Left kidney (tissue), 2 donors: Measurements from ENCODE around the gene IWS1. TPM values are rescaled to one million over a fixed set of nuclear protein-coding genes. Genes with fewer than 3 reads are reported as not detected.
"Not testable (repeated sequence)": the region's sequence is repeated elsewhere in the genome, so short reads cannot be mapped to it uniquely, and the experiment has no call there.

Experiments
- DNase-seq: peaks from one replicate; pipeline ENCODE4 v3.0.0-alpha.2; 2013
- polyA plus RNA-seq: library from polyadenylated mRNA; unstranded; fragments of 120-200 nt; gene quantifications from one replicate; pipeline ENCODE4 v1.2.1, GENCODE V29; 2013; ENCODE audit not compliant: insufficient read length

Gene IWS1
- polyA plus RNA-seq, 1 donor: 86.2 TPM

GRCh38 chr2:127562936-127563335 is 36.6 kb upstream of the IWS1 start:
- no peak for DNase-seq

DNA sequence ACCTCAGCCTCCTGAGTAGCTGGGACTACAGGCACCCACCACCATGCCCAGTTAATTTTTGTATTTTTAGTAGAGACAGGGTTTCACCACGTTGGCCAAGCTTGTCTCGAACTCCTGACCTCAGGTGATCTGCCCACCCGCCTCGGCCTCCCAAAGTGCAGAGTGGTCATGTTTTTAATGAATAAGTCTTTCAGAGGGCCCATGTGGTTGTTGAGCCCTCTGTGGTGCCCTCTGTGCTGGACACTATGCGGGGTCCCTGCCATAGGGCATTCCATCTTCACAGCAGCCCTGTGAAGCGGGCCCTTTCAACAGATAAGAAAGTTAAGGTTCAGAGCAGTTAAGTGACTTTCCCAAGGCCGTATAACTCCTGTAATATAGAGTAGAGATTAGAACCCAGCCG is 35.1 kb upstream of the IWS1 start:
- no peak for DNase-seq

GRCh38 chr2:127560931-127561280 is 34.6 kb upstream of the IWS1 start:
- DNase-seq: no peak

- no peak for DNase-seq
Measured at GRCh38 chr2:127560201-127560930, 34.1 kb upstream of the IWS1 start.

DNA sequence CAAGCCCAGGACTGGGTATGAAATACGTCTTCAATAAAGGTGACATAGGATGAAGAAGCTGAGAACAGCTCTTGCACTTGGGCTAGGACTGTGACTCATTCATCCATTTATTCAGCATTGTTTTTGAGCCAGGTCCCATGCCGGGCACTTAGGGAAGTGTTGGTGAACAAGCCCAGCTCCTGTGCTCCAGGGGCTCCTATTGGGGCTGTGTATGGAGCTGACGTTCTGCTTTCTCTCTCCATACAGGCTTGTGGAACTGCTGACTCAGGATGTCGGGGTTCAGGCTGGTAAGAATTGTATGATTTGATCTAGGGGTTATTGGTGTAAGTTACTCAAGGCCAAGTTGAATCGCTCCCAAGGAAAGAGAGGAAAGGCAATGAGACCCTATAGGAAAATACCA is 33.2 kb upstream of the IWS1 start:
- no peak for DNase-seq

DNA sequence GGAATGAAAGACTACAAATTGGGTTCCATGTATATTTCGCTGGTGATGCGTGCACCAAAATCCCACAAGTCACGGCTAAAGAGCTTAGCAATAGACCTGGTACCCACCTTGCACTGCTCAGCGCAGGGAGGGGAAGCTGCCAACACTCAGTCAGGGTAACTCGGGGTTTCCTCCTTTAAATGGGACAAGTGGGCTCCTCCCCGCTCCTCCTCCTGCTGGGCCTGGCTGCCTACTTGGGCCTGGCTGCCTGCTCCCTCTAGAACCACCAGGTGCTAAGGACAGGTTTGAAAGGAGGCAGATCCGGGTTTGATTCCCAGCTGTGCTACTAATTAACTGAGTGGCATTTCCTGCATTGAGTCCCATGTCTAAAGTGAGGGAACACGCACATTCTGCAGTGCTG is 32.6 kb upstream of the IWS1 start:
- DNase-seq: no peak

GRCh38 chr2:127552846-127553245 is 26.6 kb upstream of the IWS1 start:
- DNase-seq: no peak

DNA sequence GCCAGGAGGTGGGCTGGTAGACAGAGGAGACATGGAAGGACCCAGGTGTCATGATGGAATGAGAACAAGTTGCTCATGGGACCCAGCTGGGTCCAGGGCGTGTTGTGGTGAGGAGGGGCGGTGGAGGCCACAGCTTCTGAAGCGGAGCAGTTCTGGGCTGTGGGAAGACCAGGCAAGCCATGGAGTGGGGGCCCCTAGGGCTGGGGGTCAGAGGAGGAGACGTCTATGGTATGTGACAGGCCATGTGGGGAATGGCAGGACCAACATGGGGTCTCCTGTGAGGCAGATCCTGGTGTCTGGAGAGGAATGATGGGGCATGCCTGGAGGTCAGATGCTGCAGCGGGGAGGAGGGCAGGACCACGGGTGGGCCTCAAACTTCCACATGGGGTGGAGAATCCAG is 26.0 kb upstream of the IWS1 start:
- no peak for DNase-seq

GRCh38 chr2:127551221-127551930 is 25.1 kb upstream of the IWS1 start:
- no peak for DNase-seq

GRCh38 chr2:127546797-127547196 is 20.5 kb upstream of the IWS1 start:
- no peak for DNase-seq

DNA sequence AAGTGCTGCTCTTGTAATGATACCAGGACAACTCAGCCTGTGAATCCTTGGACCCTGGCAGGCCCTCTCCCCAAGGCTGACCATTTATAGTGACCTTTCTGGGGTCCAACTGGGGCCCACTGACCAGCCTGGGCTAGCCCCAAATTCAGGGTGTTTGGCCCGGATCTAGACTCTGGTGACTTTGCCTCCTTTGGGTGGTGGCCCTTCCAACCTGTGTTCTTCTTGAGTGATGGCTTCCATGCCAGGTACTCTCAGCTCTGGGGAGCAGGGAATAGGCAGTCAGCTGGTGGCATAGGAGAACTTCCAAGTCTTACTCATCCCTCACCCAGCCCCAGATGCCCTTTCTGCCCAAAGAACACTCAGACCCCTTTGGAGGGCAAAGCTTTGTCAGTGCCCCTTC is 19.5 kb upstream of the IWS1 start:
- no peak for DNase-seq

- no peak for DNase-seq
Measured at GRCh38 chr2:127545189-127545588, 18.9 kb upstream of the IWS1 start.

- DNase-seq: not testable (repeated sequence)
Measured at GRCh38 chr2:127543013-127543501, 16.8 kb upstream of the IWS1 start.

DNA sequence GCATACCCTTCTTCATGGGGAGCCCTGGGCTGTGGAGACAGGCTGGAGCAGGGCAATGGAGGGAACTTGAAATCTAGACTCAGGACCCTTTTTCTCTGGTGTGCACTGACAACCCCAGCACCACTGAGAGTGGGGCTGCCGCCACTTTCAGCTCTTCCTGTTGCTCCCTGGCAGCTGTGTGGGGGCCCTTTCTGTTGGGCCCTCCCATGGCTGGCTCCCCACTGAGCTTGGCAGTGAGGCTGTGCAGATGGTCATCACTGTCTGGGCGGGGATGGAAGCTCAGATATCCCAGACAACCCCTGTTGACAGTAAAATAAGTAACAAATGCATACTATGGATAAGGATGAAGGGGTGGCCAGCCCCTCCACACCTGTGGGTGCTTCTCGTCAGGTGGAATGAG is 15.9 kb upstream of the IWS1 start:
- no peak for DNase-seq

DNA sequence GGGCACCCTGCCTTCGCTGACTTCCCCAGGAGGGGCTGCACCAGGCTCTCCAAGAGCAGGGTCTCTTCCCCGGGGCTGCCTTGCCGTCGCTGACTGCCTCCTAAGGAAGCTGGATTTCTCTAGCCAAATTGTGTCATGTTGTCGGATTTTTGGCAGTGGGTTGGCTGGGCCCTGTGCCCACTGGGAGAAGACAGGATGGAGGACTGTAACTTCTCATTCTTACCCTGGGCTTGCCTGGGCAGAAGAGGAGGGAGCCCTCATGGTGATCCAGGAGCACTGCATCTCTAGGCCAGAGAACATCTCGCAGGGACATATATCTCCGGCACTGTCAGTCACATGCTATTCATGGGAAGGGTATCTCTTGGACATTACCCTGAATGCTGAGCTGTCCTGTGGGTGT is 15.5 kb upstream of the IWS1 start:
- DNase-seq: no peak

- no peak for DNase-seq
Measured at GRCh38 chr2:127537644-127538043, 11.4 kb upstream of the IWS1 start.

- DNase-seq: no peak
Measured at GRCh38 chr2:127536707-127537541, 10.6 kb upstream of the IWS1 start.

DNA sequence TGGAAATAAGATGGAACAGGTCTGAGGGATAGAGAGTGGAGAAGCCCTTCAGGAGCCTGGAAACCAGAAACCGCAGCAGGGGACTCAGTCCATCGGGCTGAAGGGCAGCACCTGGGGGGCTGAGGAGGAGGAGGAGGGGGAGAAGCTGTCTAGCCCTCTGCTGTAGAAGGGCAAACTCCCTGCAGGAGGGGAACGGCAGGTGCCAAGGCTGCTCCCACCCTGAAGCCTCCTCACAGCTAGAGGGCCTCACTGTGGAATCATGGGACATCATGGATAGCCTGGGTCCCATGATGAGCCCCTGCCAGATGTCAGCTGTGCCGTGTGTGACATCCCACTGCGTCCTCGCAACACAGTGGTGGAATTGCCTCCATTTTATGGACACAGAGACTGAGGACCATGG is 9.6 kb upstream of the IWS1 start:
- DNase-seq: no peak

DNA sequence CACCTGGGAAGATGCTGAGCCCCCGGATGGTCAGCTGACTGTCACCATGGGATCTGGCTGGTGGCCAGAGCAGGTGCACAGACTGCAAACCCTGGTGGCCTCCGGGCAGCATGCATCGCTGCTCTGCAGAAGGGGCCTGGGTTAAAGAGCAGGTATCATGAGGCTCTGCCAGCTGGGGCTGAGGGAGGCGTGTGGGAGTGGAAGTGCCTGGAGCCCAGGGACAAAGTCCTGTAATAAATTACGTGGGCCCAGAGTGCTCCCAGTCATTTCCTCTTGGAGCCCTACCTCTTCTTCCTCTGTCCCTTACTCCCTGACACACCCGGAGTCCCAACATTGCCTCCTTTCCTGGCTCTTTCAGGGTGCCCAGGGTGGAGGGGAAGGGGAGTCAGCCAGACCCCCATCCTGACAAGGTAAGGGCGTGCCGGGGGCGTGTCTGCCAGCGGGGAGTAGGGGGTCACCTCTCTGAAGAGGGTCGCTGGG is 9.2 kb upstream of the IWS1 start, which contains the start of gene MYO7B:
Gene MYO7B (plus strand): TSS at position 262 of the 480 bp plus-strand sequence. CDS start 24,040 bp downstream, outside the sequence.
- peak; percentile 50 for DNase-seq

DNA sequence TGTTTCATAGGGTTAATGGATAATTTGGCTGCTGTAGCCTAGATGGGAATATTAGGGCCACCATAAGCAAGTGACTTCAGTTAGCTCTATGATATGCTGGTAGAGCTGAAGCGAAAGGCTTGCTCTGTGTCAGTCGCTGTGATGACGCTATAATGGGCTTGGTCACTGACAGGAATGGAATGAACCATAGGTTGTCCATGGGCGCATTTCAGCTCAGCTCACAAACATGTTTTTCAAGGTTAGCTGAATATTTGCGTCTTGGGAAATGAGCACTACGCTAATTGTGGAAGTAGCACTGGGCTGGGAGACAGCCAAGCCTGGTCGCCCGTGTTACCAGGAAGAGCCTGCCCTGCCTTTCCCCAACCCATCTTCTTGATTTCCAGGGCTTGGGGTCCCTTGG is 6.0 kb upstream of the IWS1 start:
- no peak for DNase-seq

GRCh38 chr2:127531221-127531648 is 4.9 kb upstream of the IWS1 start:
- no peak for DNase-seq
